Subcutaneous abdominal adipose tissue (tissue), 5 donors: ENCODE data around the gene LY6G6C.

Experiments used
- H3K27ac ChIP-seq: one replicate; pipeline ENCODE4 v1.7.0; 2013; ENCODE audit warnings: low read depth, mild to moderate bottlenecking, inconsistent platforms, low read length, moderate library complexity
- H3K27me3 ChIP-seq, 5 donors: one replicate each; pipeline ENCODE4 v1.7.0; 2013; ENCODE audit warnings: low read length in 5 of 5, inconsistent platforms in 1 of 5; ENCODE audit not compliant: control insufficient read depth in 5 of 5, insufficient read depth in 4 of 5
- H3K36me3 ChIP-seq, 5 donors: one replicate each; pipeline ENCODE4 v1.7.0; 2013; ENCODE audit warnings: low read length in 5 of 5; ENCODE audit not compliant: control insufficient read depth in 5 of 5, insufficient read depth in 5 of 5
- H3K4me1 ChIP-seq, 5 donors: one replicate each; pipeline ENCODE4 v1.7.0; 2013; ENCODE audit warnings: low read length in 5 of 5, mild to moderate bottlenecking in 3 of 5, moderate library complexity in 1 of 5; ENCODE audit not compliant: control insufficient read depth in 5 of 5, insufficient read depth in 5 of 5
- H3K4me3 ChIP-seq, 5 donors: one replicate each; pipeline ENCODE4 v1.7.0; 2013; ENCODE audit warnings: low read length in 5 of 5, low read depth in 1 of 5
- H3K9ac ChIP-seq, 5 donors: one replicate each; pipeline ENCODE4 v1.7.0; 2013; ENCODE audit warnings: low read length in 5 of 5, mild to moderate bottlenecking in 4 of 5, moderate library complexity in 3 of 5
- H3K9me3 ChIP-seq, 5 donors: one replicate each; pipeline ENCODE4 v1.7.0; 2013; ENCODE audit warnings: low read length in 5 of 5; ENCODE audit not compliant: control insufficient read depth in 5 of 5
- donor health status: healthy.
- donor health status: healthy.
- donor health status: healthy.
- donor health status: healthy.
- donor health status: healthy.

Gene LY6G6C

GRCh38 chr6:31686483-31686882 is 35.1 kb downstream of the LY6G6C start:
- H3K9me3 ChIP-seq, result no peaks in the 10 kb centered on the region
- no peak overlapping the region for H3K9ac ChIP-seq
- no peak overlapping the region for H3K4me3 ChIP-seq
- H3K36me3 ChIP-seq, result peaks cover 0 to 67% (median 63%) of the 10 kb centered on the region in 5 donors
- H3K27me3 ChIP-seq, result no peaks in the 10 kb centered on the region
- no peak overlapping the region for H3K27ac ChIP-seq
- peaks cover 0 to 9% (median 6%) of the 10 kb centered on the region in 5 donors for H3K4me1 ChIP-seq

DNA sequence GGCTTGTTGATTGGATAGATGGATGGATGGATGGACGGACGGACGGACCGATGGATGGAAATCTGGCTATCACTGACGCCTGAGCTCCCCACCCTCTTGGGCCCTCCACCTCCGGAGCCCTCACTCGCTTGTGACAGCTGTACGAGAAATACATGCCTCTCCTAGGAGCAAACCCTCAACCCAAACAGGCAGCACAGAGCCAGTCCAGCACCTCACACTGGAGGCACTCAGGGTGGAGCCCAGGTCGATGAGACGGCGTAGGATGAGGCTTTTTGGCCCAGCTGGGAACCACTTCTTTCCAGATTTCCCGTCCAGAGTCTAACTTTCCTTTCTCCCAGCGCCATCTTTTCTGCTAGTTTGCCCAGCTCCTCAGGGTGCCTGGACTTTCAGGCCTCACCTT is 38.0 kb downstream of the LY6G6C start:
- Histone ChIP-seq H3K36me3 (peaks cover 0 to 38% (median 35%) of the 10 kb centered on the region in 5 donors), H3K4me3 (no peak overlapping the region), H3K27ac (no peak overlapping the region), H3K9me3 (no peaks in the 10 kb centered on the region), H3K9ac (no peak overlapping the region), H3K4me1 (peaks cover 0 to 23% (median 20%) of the 10 kb centered on the region in 5 donors), H3K27me3 (no peaks in the 10 kb centered on the region)

DNA sequence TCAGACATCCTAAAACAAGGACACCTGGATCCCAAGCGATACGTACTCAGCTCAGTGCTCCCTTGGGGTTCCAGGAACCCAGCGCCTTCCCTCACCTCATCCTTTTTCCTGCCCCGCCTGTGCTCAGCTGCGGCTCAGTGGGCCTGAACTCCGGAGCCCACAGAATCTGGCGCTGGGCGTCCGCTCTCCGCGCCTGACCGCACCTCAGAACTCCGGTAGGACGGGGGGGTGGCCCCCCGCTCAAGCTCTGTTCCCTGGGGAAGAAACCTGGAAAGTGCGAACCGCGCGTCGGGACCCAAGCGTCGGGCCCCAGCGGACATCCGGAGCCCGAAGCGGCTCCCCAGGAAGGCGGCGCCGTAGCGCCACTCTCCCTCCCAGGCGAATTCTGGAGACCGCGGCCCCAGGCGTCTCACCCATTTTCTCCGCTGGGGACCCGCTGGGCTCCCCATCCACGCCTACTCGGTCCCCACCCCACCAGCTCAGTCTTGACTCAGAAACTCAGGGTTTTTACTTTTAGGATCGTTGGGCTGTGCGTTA is 40.3 kb downstream of the LY6G6C start:
- H3K27me3 ChIP-seq, result no peaks in the 10 kb centered on the region
- H3K36me3 ChIP-seq, result peaks cover 0 to 14% (median 11%) of the 10 kb centered on the region in 5 donors
- H3K27ac ChIP-seq, result peak overlapping the region; percentile 49
- no peaks in the 10 kb centered on the region for H3K9me3 ChIP-seq
- H3K9ac ChIP-seq, result peak overlapping the region in 4 of 5 donors; percentile 45 to 80 (median 68)
- H3K4me3 ChIP-seq, result peak overlapping the region; percentile 65 to 74 (median 69)
- peaks cover 0 to 23% (median 20%) of the 10 kb centered on the region in 5 donors for H3K4me1 ChIP-seq

- peak within 1 kb of the TSS; percentile 65 to 74 (median 69) for H3K4me3 ChIP-seq
- H3K9ac ChIP-seq, result peak within 1 kb of the TSS in 4 of 5 donors; percentile 45 to 80 (median 68)
- H3K27me3 ChIP-seq, result no peaks in the 10 kb centered on the region
- no peaks in the 10 kb centered on the region for H3K9me3 ChIP-seq
- peaks cover 0 to 8% (median 6%) of the 10 kb centered on the region in 5 donors for H3K36me3 ChIP-seq
- H3K4me1 ChIP-seq, result peaks cover 0 to 23% (median 20%) of the 10 kb centered on the region in 5 donors
- peak within 1 kb of the TSS; percentile 49 for H3K27ac ChIP-seq
These were observed 41.1 kb downstream of the LY6G6C start, which contains the start of gene LY6G5C for GRCh38 chr6:31680226-31681134. Gene LY6G5C, minus strand, starts transcription at chr6:31681067. Its CDS starts 694 bp downstream, at chr6:31680373.

GRCh38 chr6:31677955-31678354 is 43.6 kb downstream of the LY6G6C start:
- H3K9me3 ChIP-seq, result no peaks in the 10 kb centered on the region
- H3K27ac ChIP-seq, result no peak overlapping the region
- H3K9ac ChIP-seq, result no peak overlapping the region
- no peak overlapping the region for H3K4me3 ChIP-seq
- no peaks in the 10 kb centered on the region for H3K27me3 ChIP-seq
- H3K4me1 ChIP-seq, result peaks cover 0 to 19% (median 17%) of the 10 kb centered on the region in 5 donors
- H3K36me3 ChIP-seq, result peaks cover 0 to 15% (median 9%) of the 10 kb centered on the region in 5 donors

DNA sequence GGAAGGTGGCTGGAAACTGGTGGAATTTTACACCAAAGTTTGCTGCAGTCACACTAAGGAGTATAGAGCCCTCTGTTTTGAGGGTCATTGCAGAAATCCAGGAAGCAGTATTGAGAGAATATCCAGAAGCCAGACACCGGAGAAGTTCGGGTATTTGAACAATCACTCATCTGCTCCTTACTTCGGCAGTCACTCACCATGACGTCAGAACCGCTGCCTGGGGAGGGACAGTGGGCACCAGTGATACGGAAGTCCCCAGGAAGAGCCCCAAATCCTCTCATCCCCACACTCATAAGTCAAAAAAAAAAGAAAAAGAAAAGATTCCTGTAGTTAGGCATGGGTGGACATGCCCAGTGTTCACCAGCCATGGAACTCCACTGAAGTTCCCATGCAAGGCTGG is 44.6 kb downstream of the LY6G6C start:
- Histone ChIP-seq H3K4me3 (no peak overlapping the region), H3K36me3 (peaks cover 0 to 25% (median 18%) of the 10 kb centered on the region in 5 donors), H3K27ac (no peak overlapping the region), H3K4me1 (peaks cover 0 to 19% (median 17%) of the 10 kb centered on the region in 5 donors), H3K9ac (no peak overlapping the region), H3K27me3 (no peaks in the 10 kb centered on the region), H3K9me3 (no peaks in the 10 kb centered on the region)

DNA sequence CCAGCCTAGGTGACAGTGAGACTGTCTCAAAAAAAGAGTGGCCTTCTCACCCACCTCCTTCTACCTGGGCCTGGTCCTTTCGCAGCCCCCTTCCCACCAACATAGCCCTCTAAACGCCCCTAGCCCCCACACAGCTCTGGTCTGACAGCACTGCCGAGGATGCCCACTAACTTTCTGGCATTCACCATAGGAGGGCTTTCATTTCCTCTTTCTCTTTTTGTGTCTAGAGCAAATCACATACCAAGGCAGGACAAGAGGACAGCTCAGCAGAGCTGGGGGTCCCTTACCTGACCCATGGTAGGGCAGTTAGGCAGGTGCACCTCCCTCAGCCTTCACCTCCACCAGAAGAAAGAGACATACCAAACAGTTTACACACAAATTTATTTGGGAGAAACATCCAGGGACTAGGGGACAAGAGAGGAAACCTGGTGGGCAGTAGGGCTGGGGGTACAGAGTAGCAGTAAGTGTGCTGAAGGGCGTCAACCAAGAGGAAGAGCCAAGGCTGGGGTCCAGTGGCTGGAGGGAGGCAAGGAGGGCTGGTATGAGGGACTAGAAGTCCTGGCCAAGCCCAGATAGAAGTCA is 45.1 kb downstream of the LY6G6C start:
- Histone ChIP-seq H3K4me1 (peaks cover 0 to 14% (median 14%) of the 10 kb centered on the region in 5 donors), H3K4me3 (no peak overlapping the region), H3K9me3 (no peaks in the 10 kb centered on the region), H3K36me3 (peaks cover 2 to 30% (median 23%) of the 10 kb centered on the region in 5 donors), H3K9ac (no peak overlapping the region), H3K27ac (no peak overlapping the region), H3K27me3 (no peaks in the 10 kb centered on the region)

- no peaks in the 10 kb centered on the region for H3K27me3 ChIP-seq
- H3K36me3 ChIP-seq, result peaks cover 6 to 66% (median 61%) of the 10 kb centered on the region in 5 donors
These were observed 51.9 kb downstream of the LY6G6C start, which contains the start of gene LY6G5B for GRCh38 chr6:31669676-31670075. Gene LY6G5B, plus strand, starts transcription at chr6:31669976. Its CDS starts 975 bp downstream, at chr6:31670951.

More at GRCh38 chr6:31669676-31670075, 51.9 kb downstream of the LY6G6C start, which contains the start of gene LY6G5B:
- H3K4me3 ChIP-seq, result no peak within 1 kb of the TSS
- H3K9ac ChIP-seq, result no peak within 1 kb of the TSS
- H3K27ac ChIP-seq, result no peak within 1 kb of the TSS
- no peaks in the 10 kb centered on the region for H3K9me3 ChIP-seq
- peaks cover 9 to 24% (median 12%) of the 10 kb centered on the region in 5 donors for H3K4me1 ChIP-seq
